GM12873 (cell line): ENCODE measurements around the gene KIFC1.

Experiments used
- CTCF ChIP-seq: IDR thresholded peaks from 2 replicates; pipeline ENCODE4 v1.5.1; 2012; ENCODE audit warnings: low read depth, mild to moderate bottlenecking, moderate library complexity, low read length, control low read depth; ENCODE audit not compliant: insufficient read depth; ENCODE audit errors: missing control alignments

KIFC1 gene

GRCh38 chr6:33428224-33428965 is 36.8 kb downstream of the KIFC1 start:
- peak; percentile 67 for TF ChIP-seq CTCF

- TF ChIP-seq CTCF: peak; percentile 2
Observed at GRCh38 chr6:33428966-33429749, 37.5 kb downstream of the KIFC1 start.

- TF ChIP-seq CTCF: no peak
Observed at GRCh38 chr6:33429750-33430052, 38.1 kb downstream of the KIFC1 start.

- no peak for TF ChIP-seq CTCF
Observed at GRCh38 chr6:33430334-33430733, 38.7 kb downstream of the KIFC1 start.

GRCh38 chr6:33430991-33431879 is 39.6 kb downstream of the KIFC1 start:
- peak; percentile 4 for TF ChIP-seq CTCF

- TF ChIP-seq CTCF: no peak
Observed at GRCh38 chr6:33431880-33432541, 40.4 kb downstream of the KIFC1 start.
